Retinal pigment epithelial cell (primary cell): Measurements from ENCODE around the gene GNLY.

Experiments used
- DNase-seq: peaks from one replicate; pipeline ENCODE4 v3.0.0-alpha.2; 2010; ENCODE audit warnings: low read depth
- H3K4me3 ChIP-seq: 2 replicates; pipeline ENCODE4 v1.5.1; 2011; ENCODE audit warnings: mild to moderate bottlenecking, low read length, control low read depth, moderate library complexity
- TF ChIP-seq, protein P1 (sequence below): conservative IDR thresholded peaks from 2 replicates; pipeline ENCODE4 v1.5.1; 2011; ENCODE audit warnings: low read depth, low read length, control low read depth, inconsistent platforms

GNLY gene

DNA sequence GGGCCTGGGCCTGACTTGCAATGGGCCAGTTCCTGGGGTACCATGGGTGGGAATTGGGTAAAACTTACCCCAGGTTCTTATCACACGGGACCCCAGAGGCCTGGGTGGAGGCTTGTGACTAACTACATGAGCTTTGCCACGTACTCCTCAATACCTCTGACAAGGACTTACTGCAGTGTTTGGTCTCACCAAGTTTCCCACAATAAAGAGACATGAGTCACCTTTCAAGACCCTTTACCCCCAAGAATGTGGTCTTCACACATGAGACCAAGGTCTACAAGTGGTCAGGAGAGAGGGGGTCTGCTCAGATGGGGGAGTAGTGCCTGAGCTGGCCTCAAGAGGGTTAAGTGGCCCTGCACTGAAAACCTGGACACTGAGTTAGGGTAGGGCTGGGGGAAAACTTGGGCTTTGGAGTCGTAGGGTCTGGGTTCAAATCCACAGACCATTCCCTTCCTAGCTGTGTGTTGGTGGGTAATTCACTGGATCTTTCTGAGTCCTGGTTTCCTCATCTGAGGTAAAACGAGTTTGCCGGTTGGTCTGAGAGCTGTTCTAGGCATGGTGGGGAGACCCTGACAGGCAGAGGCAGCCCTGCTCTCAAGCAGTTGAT, 2.0 kb upstream of the GNLY start:
- DNase-seq: no peak
- no peak overlapping the region for H3K4me3 ChIP-seq
- TF ChIP-seq, protein P1, sequence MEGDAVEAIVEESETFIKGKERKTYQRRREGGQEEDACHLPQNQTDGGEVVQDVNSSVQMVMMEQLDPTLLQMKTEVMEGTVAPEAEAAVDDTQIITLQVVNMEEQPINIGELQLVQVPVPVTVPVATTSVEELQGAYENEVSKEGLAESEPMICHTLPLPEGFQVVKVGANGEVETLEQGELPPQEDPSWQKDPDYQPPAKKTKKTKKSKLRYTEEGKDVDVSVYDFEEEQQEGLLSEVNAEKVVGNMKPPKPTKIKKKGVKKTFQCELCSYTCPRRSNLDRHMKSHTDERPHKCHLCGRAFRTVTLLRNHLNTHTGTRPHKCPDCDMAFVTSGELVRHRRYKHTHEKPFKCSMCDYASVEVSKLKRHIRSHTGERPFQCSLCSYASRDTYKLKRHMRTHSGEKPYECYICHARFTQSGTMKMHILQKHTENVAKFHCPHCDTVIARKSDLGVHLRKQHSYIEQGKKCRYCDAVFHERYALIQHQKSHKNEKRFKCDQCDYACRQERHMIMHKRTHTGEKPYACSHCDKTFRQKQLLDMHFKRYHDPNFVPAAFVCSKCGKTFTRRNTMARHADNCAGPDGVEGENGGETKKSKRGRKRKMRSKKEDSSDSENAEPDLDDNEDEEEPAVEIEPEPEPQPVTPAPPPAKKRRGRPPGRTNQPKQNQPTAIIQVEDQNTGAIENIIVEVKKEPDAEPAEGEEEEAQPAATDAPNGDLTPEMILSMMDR: no peak

DNA sequence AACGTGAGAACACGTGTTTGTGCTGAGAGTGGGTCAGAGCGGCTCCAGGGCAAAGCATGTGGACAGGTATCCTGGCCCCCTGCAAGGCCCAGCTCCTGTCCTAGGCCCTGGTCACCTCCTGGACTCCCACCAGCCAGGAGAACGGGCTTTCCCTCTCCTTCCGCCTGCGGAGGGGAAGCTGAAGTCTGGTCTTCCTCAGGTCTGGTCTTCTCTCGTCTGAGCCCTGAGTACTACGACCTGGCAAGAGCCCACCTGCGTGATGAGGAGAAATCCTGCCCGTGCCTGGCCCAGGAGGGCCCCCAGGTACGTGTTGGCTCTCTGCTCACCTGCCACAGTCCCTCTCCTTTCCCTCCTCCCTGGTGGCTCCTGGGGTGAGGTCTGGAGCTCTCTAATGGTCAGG, 963 bp downstream of the GNLY start:
- no peak overlapping the region for H3K4me3 ChIP-seq
- TF ChIP-seq, protein P1: no peak
- no peak for DNase-seq

DNA sequence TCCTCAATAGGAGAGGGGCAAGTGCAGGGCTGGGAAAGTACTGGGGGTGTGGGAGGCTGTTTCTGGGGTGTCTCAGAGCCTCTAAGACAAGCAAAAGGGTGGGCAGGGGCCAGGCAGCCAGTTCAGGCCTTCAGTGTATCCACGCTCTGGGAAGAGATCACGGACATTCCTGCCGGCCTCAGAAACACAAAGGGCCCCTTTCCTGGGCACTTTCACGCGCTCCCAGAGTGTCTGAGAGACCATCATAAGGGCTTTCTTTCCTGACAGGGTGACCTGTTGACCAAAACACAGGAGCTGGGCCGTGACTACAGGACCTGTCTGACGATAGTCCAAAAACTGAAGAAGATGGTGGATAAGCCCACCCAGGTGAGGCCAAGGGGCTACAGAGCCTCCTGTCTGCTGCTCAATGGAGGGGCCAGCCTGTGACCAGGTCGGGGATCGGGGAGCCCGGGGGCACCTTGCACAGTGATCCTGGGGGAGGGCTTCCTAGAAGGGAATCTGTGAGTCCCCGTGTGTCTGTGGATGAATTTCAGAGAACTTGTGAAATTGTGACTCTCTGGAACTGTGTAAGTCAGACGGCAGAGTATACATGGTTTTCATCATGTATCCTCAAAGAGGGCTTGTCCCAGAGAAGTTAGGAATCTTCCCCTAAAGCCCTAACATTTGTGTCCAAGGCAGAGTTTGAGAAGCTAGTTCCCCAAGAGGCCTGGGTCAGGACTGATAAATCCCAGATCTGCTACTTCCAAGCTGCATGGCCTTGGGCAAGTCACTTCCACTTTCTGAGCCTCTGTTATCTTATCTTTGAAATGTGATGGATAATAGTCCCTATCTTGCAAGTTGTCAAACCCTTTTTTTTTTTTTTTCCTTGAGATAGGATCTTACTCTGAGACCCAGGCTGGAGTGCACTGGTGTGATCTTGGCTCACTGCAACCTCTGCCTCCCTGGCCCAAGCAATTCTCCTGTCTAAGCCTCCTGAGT, 1.8 kb downstream of the GNLY start:
- no peak overlapping the region for H3K4me3 ChIP-seq
- DNase-seq: no peak
- TF ChIP-seq, protein P1: no peak

DNA sequence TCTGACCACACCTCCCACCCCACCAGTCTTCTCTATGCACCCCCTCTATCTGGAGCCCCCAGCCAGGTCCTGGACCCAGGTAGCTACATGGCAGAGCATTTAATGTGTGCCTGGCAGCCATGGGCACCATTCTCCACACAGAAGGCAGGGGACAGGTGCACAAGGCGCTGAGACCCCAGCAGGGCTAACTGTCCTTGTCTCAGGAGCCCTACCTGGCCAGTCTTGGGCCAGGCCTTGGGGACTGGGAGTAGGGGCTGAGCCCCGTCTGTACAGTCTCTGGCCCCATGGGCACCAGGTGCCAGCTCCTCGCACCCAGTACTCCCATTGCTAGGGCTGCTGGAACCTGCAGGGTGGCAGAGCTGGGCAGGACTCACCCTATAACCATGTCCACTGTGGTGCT, 2.9 kb downstream of the GNLY start:
- H3K4me3 ChIP-seq: no peak overlapping the region
- no peak for DNase-seq
- TF ChIP-seq, protein P1: no peak

DNA sequence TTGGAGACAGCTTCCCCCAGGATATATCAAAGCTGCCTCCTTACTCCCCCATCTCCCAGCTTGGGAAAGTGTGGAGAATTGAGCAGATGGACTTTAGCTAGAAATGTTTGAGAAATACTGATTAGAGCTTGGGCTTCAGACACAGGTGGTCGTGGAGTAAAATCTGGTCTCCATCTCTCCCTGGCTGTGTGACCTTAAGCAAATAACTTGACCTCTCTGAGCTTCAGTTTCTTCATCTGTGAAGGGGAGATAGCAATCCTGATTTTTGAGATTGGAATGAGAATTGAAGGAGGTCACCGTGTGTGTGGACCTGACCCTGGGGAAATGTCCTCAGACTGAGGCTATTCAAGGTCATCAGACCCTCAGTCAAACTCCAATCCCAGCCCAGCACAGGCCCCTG, 3.6 kb downstream of the GNLY start:
- H3K4me3 ChIP-seq: no peak overlapping the region
- TF ChIP-seq, protein P1: no peak
- DNase-seq: no peak

DNA sequence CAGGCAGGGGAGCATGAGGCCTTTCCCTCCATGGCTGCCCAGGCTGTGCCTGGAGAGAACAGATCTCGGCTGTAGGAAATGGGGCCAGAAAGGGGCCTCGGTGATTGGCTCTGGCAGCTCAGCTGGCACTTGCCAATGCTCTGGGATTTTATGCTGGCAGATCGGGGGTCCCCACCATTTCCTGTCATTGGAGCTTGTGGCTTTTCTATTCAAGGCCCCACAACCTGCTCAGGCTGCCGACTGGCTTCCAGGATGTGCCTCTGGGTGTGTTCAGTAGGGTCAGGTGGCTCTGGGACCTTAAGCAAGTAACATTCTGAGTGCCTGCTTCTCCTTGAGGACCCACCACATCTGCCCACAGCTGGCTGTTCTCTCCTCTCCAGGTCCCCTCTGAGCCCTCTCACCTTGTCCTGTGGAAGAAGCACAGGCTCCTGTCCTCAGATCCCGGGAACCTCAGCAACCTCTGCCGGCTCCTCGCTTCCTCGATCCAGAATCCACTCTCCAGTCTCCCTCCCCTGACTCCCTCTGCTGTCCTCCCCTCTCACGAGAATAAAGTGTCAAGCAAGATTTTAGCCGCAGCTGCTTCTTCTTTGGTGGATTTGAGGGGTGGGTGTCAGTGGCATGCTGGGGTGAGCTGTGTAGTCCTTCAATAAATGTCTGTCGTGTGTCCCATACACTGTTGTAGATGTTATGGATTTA, 4.2 kb downstream of the GNLY start:
- TF ChIP-seq, protein P1: no peak
- H3K4me3 ChIP-seq: no peak overlapping the region
- no peak for DNase-seq
